Measurements from ENCODE around the gene DUSP3.

Gene DUSP3

GRCh38 chr17:43778337-43779144 is at the start of gene DUSP3:
DUSP3 (minus strand) TSS chr17:43778977; CDS start chr17:43778924, 53 bp downstream.
- DNase-seq (ENCODE audit: low spot score), result peak; percentile 55

DNA sequence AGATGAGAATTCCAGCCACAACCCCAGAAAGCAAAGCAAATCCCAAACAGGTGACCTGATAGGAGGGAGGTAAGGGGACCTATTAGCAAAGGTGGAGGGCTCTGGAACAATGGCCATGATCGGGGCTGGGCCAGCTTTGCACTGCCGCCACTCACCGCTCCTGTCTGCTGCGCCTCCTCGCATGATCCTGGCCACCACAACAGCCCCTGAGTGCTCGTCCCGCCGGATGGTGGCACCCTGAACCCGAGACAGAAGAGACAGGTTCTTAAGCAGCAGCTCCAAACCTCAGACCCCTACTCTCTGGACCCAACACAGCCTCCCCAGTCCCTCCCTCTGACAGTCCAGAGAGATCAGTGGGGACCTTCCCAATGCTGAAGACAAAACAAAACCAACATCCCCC is 48.8 kb upstream of the DUSP3 start:
- no peak for DNase-seq (ENCODE audit: low spot score)

- no peak for DNase-seq (ENCODE audit: low spot score)
Observed at GRCh38 chr17:43826206-43826605, 47.4 kb upstream of the DUSP3 start.

- no peak for DNase-seq (ENCODE audit: low spot score)
Observed at GRCh38 chr17:43825567-43825966, 46.8 kb upstream of the DUSP3 start.

DNA sequence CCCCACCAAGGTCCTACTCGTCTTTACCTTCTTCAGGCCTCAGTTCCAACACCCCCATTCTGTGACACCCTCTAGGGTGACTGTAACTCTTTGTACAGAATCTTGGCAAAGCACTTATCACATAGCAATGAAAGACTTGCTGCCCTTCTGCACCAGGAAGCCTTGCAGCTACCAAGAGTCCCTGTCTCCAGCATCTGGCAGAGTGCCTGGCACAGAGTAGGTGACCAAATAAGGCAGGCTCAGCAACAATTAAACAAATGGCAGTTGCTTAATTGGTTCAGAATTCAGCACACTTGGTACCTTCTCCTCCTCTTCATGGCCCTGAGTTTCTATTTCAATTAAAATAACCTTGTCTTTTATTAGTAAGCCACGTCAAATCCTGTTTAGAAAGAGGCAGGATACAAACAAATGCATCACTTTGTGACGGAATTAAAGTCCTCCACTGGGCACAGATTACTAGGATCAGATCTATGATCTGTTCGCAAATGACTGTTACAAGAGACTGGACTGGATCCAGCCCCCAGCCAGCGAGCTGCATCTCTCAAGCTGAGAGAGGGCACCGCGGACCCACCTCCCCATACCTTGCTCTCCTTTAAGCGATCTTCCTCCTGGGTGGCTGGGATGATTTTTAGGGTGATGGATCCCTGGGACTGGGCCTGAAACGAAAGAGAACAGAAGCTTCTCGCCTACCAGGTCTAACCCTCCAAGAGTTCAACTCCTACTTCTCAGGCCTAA is 44.7 kb upstream of the DUSP3 start:
- DNase-seq (ENCODE audit: low spot score), result no peak

DNA sequence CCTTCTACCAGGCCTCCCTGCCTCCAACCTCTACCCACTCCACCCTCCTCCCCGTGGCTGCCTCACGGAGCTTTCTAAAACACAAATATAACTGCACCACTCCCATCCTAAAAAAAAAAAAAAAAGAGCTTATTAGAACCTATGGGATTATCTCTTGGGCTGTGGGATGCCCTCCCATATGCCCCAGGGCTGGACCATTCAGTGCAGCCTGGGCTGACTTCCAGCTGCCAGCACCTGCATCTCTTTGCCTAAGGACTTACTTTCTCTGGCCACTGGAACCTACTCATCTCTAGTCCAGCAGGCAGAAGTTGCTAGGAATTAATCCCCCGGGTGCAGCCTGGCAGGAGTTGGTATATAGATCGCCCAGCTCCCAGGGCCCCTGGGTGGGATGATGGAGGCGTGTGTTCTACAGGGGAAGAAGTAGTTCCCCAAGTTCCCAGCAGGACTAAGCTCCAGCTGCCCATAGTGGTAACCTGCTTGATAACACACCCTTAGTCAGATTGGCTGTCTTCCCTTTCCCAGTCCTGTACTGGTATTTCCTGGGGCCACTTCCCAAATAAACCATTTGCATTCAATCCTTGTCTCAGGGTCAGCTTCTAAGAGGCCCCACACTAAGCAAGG is 43.9 kb upstream of the DUSP3 start:
- DNase-seq (ENCODE audit: low spot score), result no peak

DNA sequence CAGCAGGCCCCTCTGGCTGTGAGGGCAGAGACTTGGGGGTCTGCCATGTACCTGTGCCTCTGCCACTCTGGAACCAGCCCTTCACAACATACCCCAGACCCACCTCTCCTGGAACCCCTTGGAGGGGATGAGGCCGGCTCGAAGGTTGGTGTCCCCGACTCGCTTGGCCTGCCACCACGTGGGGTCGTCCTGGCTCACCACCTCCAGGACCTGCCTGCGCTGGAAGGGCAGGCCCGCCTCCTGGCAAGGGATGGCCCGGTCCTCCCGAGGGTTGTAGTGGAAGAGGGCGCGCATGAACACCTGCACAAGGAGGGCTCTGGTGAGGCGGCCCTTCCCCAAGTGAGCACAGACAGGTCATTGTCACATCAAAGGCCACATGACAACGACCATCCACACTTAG is 42.0 kb upstream of the DUSP3 start:
- no peak for DNase-seq (ENCODE audit: low spot score)

DNA sequence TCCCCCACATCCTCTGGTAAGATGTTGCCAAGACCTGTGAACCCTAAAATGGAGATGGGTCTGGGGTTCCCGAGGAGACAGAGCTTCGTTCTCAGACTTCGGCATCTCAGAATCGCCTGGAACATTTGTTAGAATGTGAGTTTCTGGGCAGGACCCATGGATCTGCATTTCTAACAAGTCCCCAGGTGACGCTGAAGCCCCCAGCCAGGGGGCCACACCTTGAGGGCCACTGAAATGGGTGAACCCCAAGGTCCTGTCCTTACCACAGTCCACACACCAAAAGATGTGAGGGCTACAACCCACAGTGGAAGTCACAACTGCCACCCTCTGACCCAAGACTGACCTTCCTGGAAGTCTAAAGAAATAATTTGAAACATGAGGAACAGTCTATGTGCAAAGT is 40.2 kb upstream of the DUSP3 start:
- DNase-seq (ENCODE audit: low spot score), result no peak

DNA sequence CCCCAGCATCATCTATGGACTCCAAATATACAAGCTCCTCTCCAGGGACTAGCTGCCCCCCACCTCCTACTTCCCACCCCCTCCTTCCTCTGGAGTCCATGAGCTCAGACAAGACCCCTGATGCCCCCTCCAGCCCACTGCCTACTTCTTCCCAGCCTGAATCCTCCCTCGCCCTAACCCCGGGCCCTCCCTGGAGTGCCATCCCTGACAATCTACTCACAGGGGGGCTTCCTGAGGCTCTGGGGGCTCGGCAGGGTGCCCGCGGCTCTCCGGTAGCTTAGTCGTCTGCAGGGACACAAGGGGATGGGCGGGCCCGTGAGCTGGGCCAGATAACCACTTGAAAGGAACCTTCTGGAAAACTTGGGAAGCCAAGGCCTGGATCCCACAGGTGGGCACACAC is 39.0 kb upstream of the DUSP3 start:
- no peak for DNase-seq (ENCODE audit: low spot score)

DNA sequence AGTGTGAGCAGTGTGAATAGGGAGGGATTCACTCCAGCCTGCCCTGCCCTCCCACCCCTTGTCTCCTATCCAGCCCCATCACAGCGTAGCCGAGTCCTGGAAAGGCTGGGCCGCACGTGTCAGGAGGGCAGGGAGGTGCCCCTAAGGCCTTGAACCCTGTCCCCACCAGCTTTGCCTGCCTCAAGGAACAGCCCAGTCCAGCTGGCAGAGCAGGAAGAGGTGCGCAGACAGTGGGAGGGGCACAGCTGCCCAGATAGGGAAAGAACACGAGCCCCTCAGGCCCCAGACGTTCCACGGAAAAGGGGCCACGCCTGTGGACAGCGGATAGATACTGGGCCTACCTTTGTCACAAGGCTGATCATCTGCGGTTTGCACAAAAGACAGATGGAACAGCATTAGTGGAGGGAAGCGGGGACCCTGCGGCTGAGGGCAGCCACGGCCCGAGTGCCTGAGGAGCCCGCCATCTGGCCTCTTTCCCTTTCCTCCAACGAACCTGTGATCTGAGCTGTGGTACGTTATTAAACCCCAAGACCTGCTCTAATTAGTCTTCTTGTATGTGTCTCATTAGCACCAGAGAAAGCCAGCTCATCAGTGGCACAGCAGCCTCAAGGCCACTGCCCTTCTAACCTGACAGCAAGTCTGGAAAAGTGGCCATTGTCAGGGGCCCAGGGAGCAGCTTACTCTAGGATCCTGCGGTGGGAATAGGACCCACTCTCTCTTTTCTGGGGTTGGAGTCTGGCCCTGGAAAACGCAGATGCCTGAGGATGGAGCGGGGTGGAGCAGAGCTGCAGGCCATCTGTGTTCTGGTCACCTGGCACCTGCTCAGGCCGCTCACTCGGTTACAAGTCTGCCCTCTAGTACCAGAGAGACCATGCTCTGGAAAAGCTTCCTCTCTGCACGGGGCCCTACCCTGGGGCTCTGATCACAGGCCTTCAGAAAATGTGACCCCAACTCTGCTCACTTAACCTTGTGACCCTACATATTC is 37.9 kb upstream of the DUSP3 start:
- DNase-seq (ENCODE audit: low spot score), result no peak

DNA sequence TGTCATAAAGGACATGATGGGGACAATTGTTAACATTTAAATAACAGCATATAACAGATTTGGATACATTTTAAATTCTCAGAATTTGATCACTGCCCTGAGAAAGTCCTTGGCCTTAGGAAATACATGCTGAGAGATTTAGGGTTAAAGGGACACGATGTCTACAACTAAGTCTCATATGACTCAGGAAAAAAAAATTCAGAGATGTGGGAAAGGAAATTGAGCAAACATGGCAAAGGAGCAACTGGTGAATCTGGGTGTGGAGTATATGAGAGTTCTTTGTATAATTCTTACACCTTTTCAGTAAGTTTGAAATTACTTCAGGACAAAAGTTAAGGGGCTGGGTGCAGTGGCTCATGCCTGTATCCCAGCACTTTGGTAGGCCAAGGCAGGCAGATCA is 35.9 kb upstream of the DUSP3 start:
- no peak for DNase-seq (ENCODE audit: low spot score)

DNA sequence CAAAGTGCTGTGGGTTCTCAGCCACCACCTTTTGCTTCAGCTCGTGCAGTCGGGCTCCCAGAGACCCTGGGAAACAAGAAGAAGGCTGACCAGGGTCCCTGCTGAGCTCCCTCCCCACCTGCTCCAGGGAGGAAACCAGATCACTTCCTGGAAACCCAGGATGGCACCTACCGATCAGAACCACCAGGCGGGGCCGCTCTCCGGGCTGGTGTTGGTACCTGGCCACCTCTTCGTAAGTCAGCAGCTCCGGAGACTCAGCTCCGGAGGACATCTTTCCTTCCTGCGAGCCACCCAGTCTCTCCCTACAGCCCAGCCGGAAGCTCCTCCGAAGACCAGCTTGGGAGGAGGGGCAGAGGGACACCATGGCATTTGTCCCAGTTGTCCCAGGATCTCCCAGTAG is 35.2 kb upstream of the DUSP3 start:
- DNase-seq (ENCODE audit: low spot score), result no peak

GRCh38 chr17:43813386-43813785 is 34.6 kb upstream of the DUSP3 start:
- DNase-seq (ENCODE audit: low spot score), result no peak

- no peak for DNase-seq (ENCODE audit: low spot score)
Observed at GRCh38 chr17:43812396-43813265, 33.9 kb upstream of the DUSP3 start.

GRCh38 chr17:43810823-43811222 is 32.0 kb upstream of the DUSP3 start:
- DNase-seq (ENCODE audit: low spot score), result no peak

- DNase-seq (ENCODE audit: low spot score), result no peak
Observed at GRCh38 chr17:43810226-43810715, 31.5 kb upstream of the DUSP3 start.

GRCh38 chr17:43809121-43809520 is 30.3 kb upstream of the DUSP3 start:
- no peak for DNase-seq (ENCODE audit: low spot score)

GRCh38 chr17:43808076-43808475 is 29.3 kb upstream of the DUSP3 start:
- DNase-seq (ENCODE audit: low spot score), result no peak

DNA sequence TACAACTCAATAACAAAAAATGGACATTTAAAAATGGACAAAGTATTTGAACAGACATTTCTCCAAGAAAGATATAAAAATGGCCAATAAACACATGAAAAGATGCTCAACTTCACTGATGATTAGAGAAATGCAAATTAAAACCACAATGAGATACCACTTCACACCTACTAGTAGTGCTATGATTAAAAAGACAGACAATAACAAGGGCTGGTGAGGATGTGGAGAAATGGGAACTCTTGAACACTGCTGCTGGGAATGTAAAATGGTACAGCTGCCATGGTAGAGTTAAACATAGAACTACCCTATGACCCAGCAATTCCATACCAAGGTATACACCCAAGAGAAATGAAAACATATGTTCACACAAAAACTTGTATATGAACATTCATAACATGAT is 26.3 kb upstream of the DUSP3 start:
- no peak for DNase-seq (ENCODE audit: low spot score)

DNA sequence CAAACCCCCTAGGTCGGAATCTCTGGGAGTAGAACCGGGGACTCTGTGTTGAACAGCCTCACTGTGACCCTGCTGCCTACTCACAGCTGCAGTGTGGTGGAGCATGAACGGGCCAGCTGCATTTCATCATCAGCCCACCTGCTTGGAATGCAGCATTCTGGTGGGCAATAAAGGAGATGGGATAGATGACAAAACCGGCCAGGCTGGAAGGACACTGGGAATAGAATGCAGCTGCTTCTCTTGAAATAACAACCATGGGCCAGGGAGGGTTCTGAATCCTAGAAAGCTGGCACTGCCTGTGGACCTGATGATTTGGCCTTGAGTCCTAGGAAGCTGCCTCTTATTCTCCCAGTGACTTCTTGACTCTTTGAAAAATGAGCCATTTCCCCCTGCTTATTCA is 25.0 kb upstream of the DUSP3 start:
- DNase-seq (ENCODE audit: low spot score), result no peak

DNA sequence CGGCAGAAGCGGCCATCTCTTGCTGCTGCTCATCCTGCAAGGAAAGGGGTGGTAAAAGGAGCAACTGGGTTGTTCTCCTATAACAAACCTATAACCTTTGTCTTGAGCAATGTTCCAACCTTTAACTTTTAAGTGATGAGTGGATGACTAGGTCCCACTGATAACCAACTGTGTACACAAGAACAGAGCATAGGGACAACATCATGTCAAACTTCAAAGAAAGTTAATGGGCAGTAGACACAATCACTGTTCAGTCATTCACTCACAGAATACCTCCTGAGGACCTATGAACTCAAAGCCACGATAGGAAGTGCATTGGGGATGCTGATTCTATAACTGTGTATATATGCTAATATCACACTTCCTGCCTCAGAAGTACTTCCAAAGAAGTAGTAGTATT is 23.1 kb upstream of the DUSP3 start:
- no peak for DNase-seq (ENCODE audit: low spot score)

All from CD4-positive, alpha-beta T cell treated with Interleukin-15 for 4 hours (primary cell).